Measurements from ENCODE around the gene GRIP2.

GRIP2 gene

GRCh38 chr3:14461006-14461747 is 79.0 kb downstream of the GRIP2 start:
- TF ChIP-seq HDGF (IDR thresholded peaks at IDR 0.05; ENCODE audit: borderline replicate concordance) (no peak), L3MBTL2 (conservative IDR thresholded peaks at IDR 0.05) (no peak), ELF4 (IDR thresholded peaks at IDR 0.05) (no peak)
- POLR2A ChIA-PET: no interaction called here
- no peak for DNase-seq (ENCODE audit: extremely low spot score)
- CTCF ChIA-PET: interaction anchor here (0.6 kb wide), 1 partner anchor 89 kb away, joined by 3 read pairs; no protein-coding TSS in a partner anchor

DNA sequence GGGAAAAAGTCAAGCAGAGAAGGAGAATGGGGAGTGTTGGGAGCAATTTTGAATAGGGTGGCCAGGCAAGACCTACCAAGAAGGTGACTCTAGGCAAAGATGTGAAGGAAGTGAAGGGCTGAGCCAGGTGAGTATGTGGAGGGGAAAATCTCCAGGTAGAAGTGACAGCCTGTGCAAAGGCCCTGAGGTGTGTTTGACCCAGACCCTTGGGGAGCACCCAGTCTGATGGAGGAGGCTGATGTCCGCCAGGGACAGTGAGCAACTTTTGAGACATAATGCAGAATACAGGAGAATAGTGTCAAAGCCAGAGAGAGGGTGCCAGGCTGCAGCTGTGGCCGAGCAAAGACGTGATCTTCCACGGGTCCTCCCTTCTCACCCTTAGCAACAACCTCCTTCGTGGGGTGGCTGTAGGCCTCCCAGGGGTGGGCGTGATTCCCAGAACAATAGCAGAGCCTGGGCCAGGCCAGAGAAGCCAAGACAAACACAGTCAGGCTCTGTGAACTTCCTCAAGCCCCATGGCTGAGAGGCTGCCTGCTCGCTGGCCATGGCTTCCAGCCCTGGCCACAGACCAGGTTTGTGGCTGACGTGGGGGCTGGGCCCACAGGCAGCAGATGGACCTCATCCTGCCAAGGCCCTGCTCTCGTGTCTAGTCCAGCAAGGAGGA is 79.7 kb downstream of the GRIP2 start:
- DNase-seq (ENCODE audit: extremely low spot score): no peak
- CTCF ChIA-PET: no interaction called here
- no peak for TF ChIP-seq ARNT (IDR thresholded peaks at IDR 0.05)
- TF ChIP-seq NFRKB (IDR thresholded peaks at IDR 0.05): no peak
- no peak for TF ChIP-seq FOXK2 (IDR thresholded peaks at IDR 0.05)
- TF ChIP-seq TARDBP (IDR thresholded peaks at IDR 0.05): no peak
- TF ChIP-seq ELF4 (IDR thresholded peaks at IDR 0.05): no peak
- no peak for TF ChIP-seq BHLHE40 (IDR thresholded peaks at IDR 0.05; ENCODE audit: borderline replicate concordance)
- TF ChIP-seq HDGF (IDR thresholded peaks at IDR 0.05; ENCODE audit: borderline replicate concordance): no peak
- no peak for TF ChIP-seq FOXA1 (IDR thresholded peaks at IDR 0.05)
- no peak for TF ChIP-seq LEF1 (IDR thresholded peaks at IDR 0.05; ENCODE audit: borderline replicate concordance)
- TF ChIP-seq FOXM1 (IDR thresholded peaks at IDR 0.05; ENCODE audit: borderline replicate concordance): no peak
- no peak for TF ChIP-seq PKNOX1 (IDR thresholded peaks at IDR 0.05)
- TF ChIP-seq L3MBTL2 (conservative IDR thresholded peaks at IDR 0.05): no peak
- TF ChIP-seq SP1 (IDR thresholded peaks at IDR 0.05): no peak
- no peak for TF ChIP-seq SUZ12 (IDR thresholded peaks at IDR 0.05)
- TF ChIP-seq ZNF384 (IDR thresholded peaks at IDR 0.05): no peak
- TF ChIP-seq CTBP1 (IDR thresholded peaks at IDR 0.05; ENCODE audit: borderline replicate concordance): no peak
- POLR2A ChIA-PET: no interaction called here

GRCh38 chr3:14459787-14460186 is 80.4 kb downstream of the GRIP2 start:
- POLR2A ChIA-PET: no interaction called here
- CTCF ChIA-PET: interaction anchor here (0.6 kb wide), 1 partner anchor 1780 kb away, joined by 3 read pairs; no protein-coding TSS in a partner anchor
- TF ChIP-seq TARDBP (IDR thresholded peaks at IDR 0.05) (no peak), PKNOX1 (IDR thresholded peaks at IDR 0.05) (no peak), BHLHE40 (IDR thresholded peaks at IDR 0.05; ENCODE audit: borderline replicate concordance) (no peak), HDGF (IDR thresholded peaks at IDR 0.05; ENCODE audit: borderline replicate concordance) (no peak), SUZ12 (IDR thresholded peaks at IDR 0.05) (no peak), FOXM1 (IDR thresholded peaks at IDR 0.05; ENCODE audit: borderline replicate concordance) (no peak), CTBP1 (IDR thresholded peaks at IDR 0.05; ENCODE audit: borderline replicate concordance) (no peak), FOXK2 (IDR thresholded peaks at IDR 0.05) (no peak), SP1 (IDR thresholded peaks at IDR 0.05) (no peak), NFRKB (IDR thresholded peaks at IDR 0.05) (no peak), ZNF384 (IDR thresholded peaks at IDR 0.05) (no peak), ELF4 (IDR thresholded peaks at IDR 0.05) (no peak), ARNT (IDR thresholded peaks at IDR 0.05) (no peak), FOXA1 (IDR thresholded peaks at IDR 0.05) (no peak), L3MBTL2 (conservative IDR thresholded peaks at IDR 0.05) (no peak), LEF1 (IDR thresholded peaks at IDR 0.05; ENCODE audit: borderline replicate concordance) (no peak)
- DNase-seq (ENCODE audit: extremely low spot score): no peak

- CTCF ChIA-PET: interaction anchor here (0.6 to 2.0 kb wide), 4 partner anchors 8 to 1779 kb away, joined by 3 to 11 read pairs (median 5); no protein-coding TSS in a partner anchor
- POLR2A ChIA-PET: interaction anchor here (1.5 kb wide), 1 partner anchor 192 kb away, joined by 3 read pairs; the partner anchor contains the start of gene CCDC174
- no peak for DNase-seq (ENCODE audit: extremely low spot score)
- TF ChIP-seq FOXA1 (IDR thresholded peaks at IDR 0.05) (no peak), ELF4 (IDR thresholded peaks at IDR 0.05) (no peak), BHLHE40 (IDR thresholded peaks at IDR 0.05; ENCODE audit: borderline replicate concordance) (no peak), LEF1 (IDR thresholded peaks at IDR 0.05; ENCODE audit: borderline replicate concordance) (no peak)
Measured at GRCh38 chr3:14459384-14459783, 80.8 kb downstream of the GRIP2 start.

- POLR2A ChIA-PET: interaction anchor here (1.5 kb wide), 1 partner anchor 193 kb away, joined by 3 read pairs; the partner anchor contains the start of gene CCDC174
- DNase-seq (ENCODE audit: extremely low spot score): no peak
Measured at GRCh38 chr3:14458434-14459275, 81.5 kb downstream of the GRIP2 start.

More at GRCh38 chr3:14458434-14459275, 81.5 kb downstream of the GRIP2 start:
- TF ChIP-seq SUZ12 (IDR thresholded peaks at IDR 0.05) (no peak), BHLHE40 (IDR thresholded peaks at IDR 0.05; ENCODE audit: borderline replicate concordance) (no peak), NFRKB (IDR thresholded peaks at IDR 0.05) (no peak), ARNT (IDR thresholded peaks at IDR 0.05) (no peak), CTBP1 (IDR thresholded peaks at IDR 0.05; ENCODE audit: borderline replicate concordance) (no peak), FOXM1 (IDR thresholded peaks at IDR 0.05; ENCODE audit: borderline replicate concordance) (no peak), ELF4 (IDR thresholded peaks at IDR 0.05) (no peak), FOXA1 (IDR thresholded peaks at IDR 0.05) (no peak), HDGF (IDR thresholded peaks at IDR 0.05; ENCODE audit: borderline replicate concordance) (no peak), ZNF384 (IDR thresholded peaks at IDR 0.05) (no peak), LEF1 (IDR thresholded peaks at IDR 0.05; ENCODE audit: borderline replicate concordance) (no peak), SP1 (IDR thresholded peaks at IDR 0.05) (no peak), FOXK2 (IDR thresholded peaks at IDR 0.05) (no peak), L3MBTL2 (conservative IDR thresholded peaks at IDR 0.05) (no peak), PKNOX1 (IDR thresholded peaks at IDR 0.05) (no peak), TARDBP (IDR thresholded peaks at IDR 0.05) (no peak)
- CTCF ChIA-PET: interaction anchor here (0.6 to 2.0 kb wide), 3 partner anchors 9 to 255 kb away, joined by 3 to 11 read pairs (median 7); no protein-coding TSS in a partner anchor
